ENCODE results near the gene ABCC6.

Gene ABCC6

DNA sequence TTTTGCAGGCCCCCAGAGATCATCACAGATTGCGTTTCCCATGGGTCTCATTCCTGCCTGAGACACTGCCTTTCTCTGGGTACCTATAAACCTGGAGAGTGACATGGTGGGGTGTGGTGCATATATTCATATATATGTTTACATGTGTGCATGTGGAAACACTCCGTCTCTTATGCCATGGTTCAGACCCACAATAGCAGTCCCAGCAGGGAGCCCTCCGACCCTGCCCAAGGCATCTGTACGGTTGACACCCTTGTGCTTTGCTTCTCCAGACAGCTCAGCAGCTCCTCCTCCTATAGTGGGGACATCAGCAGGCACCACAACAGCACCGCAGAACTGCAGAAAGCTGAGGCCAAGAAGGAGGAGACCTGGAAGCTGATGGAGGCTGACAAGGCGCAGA, 116.8 kb downstream of the ABCC6 start:
- TF ChIP-seq GATA2 (IDR thresholded peaks at IDR 0.05; ENCODE audit: low read depth, low read length) (no peak), GATA3 (IDR thresholded peaks at IDR 0.05; ENCODE audit: low read depth, low read length) (no peak)

- TF ChIP-seq GATA3 (IDR thresholded peaks at IDR 0.05; ENCODE audit: low read depth, low read length) (no peak), GATA2 (IDR thresholded peaks at IDR 0.05; ENCODE audit: low read depth, low read length) (no peak)
Observed at GRCh38 chr16:16105646-16106045, 117.6 kb downstream of the ABCC6 start.

DNA sequence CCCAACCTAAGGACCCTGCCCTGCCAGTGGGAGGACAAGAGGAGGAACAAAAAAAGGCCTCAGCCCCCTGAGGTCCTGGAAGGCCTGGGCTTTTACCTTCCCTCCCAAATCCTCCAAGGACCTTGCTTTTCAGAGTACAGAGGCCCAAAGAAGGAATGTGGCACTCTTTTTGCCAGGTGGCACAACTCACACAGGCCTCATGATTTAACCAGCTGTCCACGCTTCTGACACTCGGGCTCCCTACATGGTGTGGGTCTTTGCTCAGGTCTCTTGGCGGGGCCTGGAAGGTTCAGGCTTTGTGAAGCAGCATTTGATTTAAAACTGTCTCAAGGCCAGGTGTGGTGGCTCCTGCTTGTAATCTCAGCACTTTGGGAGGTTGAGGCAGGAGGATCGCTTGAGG, 120.6 kb downstream of the ABCC6 start:
- TF ChIP-seq GATA3 (IDR thresholded peaks at IDR 0.05; ENCODE audit: low read depth, low read length), result no peak
- TF ChIP-seq GATA2 (IDR thresholded peaks at IDR 0.05; ENCODE audit: low read depth, low read length), result no peak

- TF ChIP-seq GATA2 (IDR thresholded peaks at IDR 0.05; ENCODE audit: low read depth, low read length), result no peak
- no peak for TF ChIP-seq GATA3 (IDR thresholded peaks at IDR 0.05; ENCODE audit: low read depth, low read length)
Observed at GRCh38 chr16:16101585-16101984, 121.7 kb downstream of the ABCC6 start.

- TF ChIP-seq GATA2 (IDR thresholded peaks at IDR 0.05; ENCODE audit: low read depth, low read length), result no peak
- no peak for TF ChIP-seq GATA3 (IDR thresholded peaks at IDR 0.05; ENCODE audit: low read depth, low read length)
Observed at GRCh38 chr16:16100631-16101030, 122.7 kb downstream of the ABCC6 start.

GRCh38 chr16:16099320-16099719, 124.0 kb downstream of the ABCC6 start:
- TF ChIP-seq GATA3 (IDR thresholded peaks at IDR 0.05; ENCODE audit: low read depth, low read length), result no peak
- no peak for TF ChIP-seq GATA2 (IDR thresholded peaks at IDR 0.05; ENCODE audit: low read depth, low read length)

All from SH-SY5Y (cell line).